ENCODE data around the gene RHNO1. TPM values are rescaled to one million over a fixed set of nuclear protein-coding genes. Genes with fewer than 3 reads are reported as not detected.

Gene RHNO1
- total RNA-seq, 1 experiment from 2014 or later, result 49.5 TPM

GRCh38 chr12:2842948-2843347, 34.1 kb upstream of the RHNO1 start (continued):
- TF ChIP-seq, protein P1, sequence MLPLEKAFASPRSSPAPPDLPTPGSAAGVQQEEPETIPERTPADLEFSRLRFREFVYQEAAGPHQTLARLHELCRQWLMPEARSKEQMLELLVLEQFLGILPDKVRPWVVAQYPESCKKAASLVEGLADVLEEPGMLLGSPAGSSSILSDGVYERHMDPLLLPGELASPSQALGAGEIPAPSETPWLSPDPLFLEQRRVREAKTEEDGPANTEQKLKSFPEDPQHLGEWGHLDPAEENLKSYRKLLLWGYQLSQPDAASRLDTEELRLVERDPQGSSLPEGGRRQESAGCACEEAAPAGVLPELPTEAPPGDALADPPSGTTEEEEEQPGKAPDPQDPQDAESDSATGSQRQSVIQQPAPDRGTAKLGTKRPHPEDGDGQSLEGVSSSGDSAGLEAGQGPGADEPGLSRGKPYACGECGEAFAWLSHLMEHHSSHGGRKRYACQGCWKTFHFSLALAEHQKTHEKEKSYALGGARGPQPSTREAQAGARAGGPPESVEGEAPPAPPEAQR (CRISPR knock-in tag; IDR thresholded peaks at IDR 0.05), result no peak
- TF ChIP-seq MAX (CRISPR knock-in tag; IDR thresholded peaks at IDR 0.05), result no peak

GRCh38 chr12:2844786-2845185, 32.2 kb upstream of the RHNO1 start:
- POLR2A ChIA-PET, result interaction anchor here (1.6 kb wide), 1 partner anchor 23 kb away, joined by 4 read pairs; no protein-coding TSS in a partner anchor

More at GRCh38 chr12:2844786-2845185, 32.2 kb upstream of the RHNO1 start:
- CTCF ChIA-PET, result interaction anchor here (0.8 to 3.9 kb wide), 28 partner anchors 8 to 364 kb away, joined by 3 to 50 read pairs (median 10); partner anchors contain the start of genes FOXM1, ITFG2, NRIP2 and RHNO1
- H3K36me3 Mint-ChIP-seq, result peaks cover 2% of the 10 kb centered on the region
- ATAC-seq (no peak), DNase-seq (ENCODE audit: low spot score) (no peak)
- TF ChIP-seq TEAD1 (CRISPR knock-in tag; IDR thresholded peaks at IDR 0.05) (no peak), GABPB1 (CRISPR knock-in tag; IDR thresholded peaks at IDR 0.05) (no peak), ARID4B (CRISPR knock-in tag; IDR thresholded peaks at IDR 0.05; ENCODE audit: borderline replicate concordance) (no peak), PRDM15 (CRISPR knock-in tag; IDR thresholded peaks at IDR 0.05) (no peak), NFATC4 (CRISPR knock-in tag; IDR thresholded peaks at IDR 0.05) (no peak), JAZF1 (CRISPR knock-in tag; IDR thresholded peaks at IDR 0.05) (no peak), ZNF317 (CRISPR knock-in tag; IDR thresholded peaks at IDR 0.05; ENCODE audit: borderline replicate concordance, low read depth) (no peak)
- TF ChIP-seq, protein P2, sequence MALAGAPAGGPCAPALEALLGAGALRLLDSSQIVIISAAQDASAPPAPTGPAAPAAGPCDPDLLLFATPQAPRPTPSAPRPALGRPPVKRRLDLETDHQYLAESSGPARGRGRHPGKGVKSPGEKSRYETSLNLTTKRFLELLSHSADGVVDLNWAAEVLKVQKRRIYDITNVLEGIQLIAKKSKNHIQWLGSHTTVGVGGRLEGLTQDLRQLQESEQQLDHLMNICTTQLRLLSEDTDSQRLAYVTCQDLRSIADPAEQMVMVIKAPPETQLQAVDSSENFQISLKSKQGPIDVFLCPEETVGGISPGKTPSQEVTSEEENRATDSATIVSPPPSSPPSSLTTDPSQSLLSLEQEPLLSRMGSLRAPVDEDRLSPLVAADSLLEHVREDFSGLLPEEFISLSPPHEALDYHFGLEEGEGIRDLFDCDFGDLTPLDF (CRISPR knock-in tag; IDR thresholded peaks at IDR 0.05), result no peak
- H3K9me3 Mint-ChIP-seq, result no peaks in the 10 kb centered on the region
- H3K4me3 Mint-ChIP-seq, result no peak overlapping the region
- H3K27me3 Mint-ChIP-seq (ENCODE audit: low read depth), result no peaks in the 10 kb centered on the region
- H3K4me1 Mint-ChIP-seq, result peaks cover 15% of the 10 kb centered on the region
- H3K27ac Mint-ChIP-seq, result peak overlapping the region; percentile 70; the same call in 1 of the 2 replicates

All from WTC11 (cell line).